HUES6 (cell line): ENCODE measurements around the gene PLS3.
A peak's percentile ranks its signal among the peaks of the same experiment; 100 is the strongest.

ENCODE experiments used
- H3K27ac ChIP-seq: 2 replicates; pipeline ENCODE4 v1.7.0; 2013; ENCODE audit warnings: low read depth, mild to moderate bottlenecking, low read length, inconsistent platforms
- H3K27me3 ChIP-seq: 2 replicates; pipeline ENCODE4 v1.6.1; 2013; ENCODE audit warnings: low read length; ENCODE audit not compliant: control insufficient read depth, insufficient read depth
- H3K36me3 ChIP-seq: 2 replicates; pipeline ENCODE4 v1.6.1; 2013; ENCODE audit warnings: low read length; ENCODE audit not compliant: control insufficient read depth, insufficient read depth
- H3K4me1 ChIP-seq: 2 replicates; pipeline ENCODE4 v1.6.1; 2013; ENCODE audit warnings: low read length; ENCODE audit not compliant: control insufficient read depth, insufficient read depth
- H3K4me3 ChIP-seq: 2 replicates; pipeline ENCODE4 v1.5.1; 2013; ENCODE audit warnings: low read depth, low read length
- H3K9ac ChIP-seq: one replicate; pipeline ENCODE4 v1.6.1; 2013; ENCODE audit warnings: mild to moderate bottlenecking, low read length
- H3K9me3 ChIP-seq: 2 replicates; pipeline ENCODE4 v1.6.1; 2013; ENCODE audit warnings: low read depth, low read length; ENCODE audit not compliant: control insufficient read depth, insufficient read depth

PLS3 gene

DNA sequence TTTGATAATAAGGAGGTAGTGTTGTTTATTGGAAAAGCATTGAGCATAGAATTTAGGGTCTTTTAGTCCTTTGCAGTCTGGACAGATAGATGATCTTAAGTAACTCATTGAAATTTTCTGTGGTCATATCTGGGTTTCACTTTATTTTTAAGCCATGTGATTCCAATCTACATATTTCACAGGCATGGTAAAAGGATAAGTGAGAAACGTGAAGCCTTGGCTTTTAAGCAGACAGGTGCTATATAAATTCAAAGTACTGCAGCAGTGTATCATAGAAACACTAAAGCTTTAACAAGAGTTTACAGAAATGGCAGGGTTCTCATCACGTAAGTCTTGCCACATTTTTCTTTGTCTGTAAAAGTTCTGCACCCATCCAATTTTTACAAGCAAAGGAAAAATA, 4.9 kb downstream of the PLS3 start:
- no peaks in the 10 kb centered on the region; the same call in 1 of the 2 replicates for H3K27me3 ChIP-seq
- H3K9ac ChIP-seq: no peak overlapping the region
- peaks cover 12% of the 10 kb centered on the region for H3K4me1 ChIP-seq
- H3K9me3 ChIP-seq: no peaks in the 10 kb centered on the region
- H3K27ac ChIP-seq: no peak overlapping the region
- peaks cover 23% of the 10 kb centered on the region for H3K36me3 ChIP-seq
- H3K4me3 ChIP-seq: no peak overlapping the region

DNA sequence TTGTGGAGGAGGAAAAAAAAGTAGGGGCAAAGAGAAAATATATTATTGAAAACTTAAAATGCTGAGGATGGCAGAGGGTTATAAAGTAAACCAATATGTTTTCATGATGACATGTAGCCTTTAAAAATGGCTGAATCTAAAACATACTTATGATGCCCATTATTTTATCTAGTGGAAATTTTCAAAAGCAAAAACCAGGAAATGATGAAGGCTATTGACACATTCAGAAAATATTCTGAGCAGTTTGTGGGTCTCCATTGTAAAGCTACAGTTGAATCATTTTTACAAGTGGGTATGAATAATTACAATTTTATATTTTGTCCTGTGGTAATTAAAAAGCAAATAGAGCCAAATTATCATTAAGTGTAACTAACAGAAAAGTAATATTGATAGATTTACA, 10.7 kb downstream of the PLS3 start:
- Histone ChIP-seq H3K4me1 (no peaks in the 10 kb centered on the region), H3K9ac (no peak overlapping the region), H3K4me3 (no peak overlapping the region), H3K27ac (no peak overlapping the region), H3K9me3 (no peaks in the 10 kb centered on the region), H3K36me3 (peaks cover 40% of the 10 kb centered on the region), H3K27me3 (no peaks in the 10 kb centered on the region; the same call in 1 of the 2 replicates)

DNA sequence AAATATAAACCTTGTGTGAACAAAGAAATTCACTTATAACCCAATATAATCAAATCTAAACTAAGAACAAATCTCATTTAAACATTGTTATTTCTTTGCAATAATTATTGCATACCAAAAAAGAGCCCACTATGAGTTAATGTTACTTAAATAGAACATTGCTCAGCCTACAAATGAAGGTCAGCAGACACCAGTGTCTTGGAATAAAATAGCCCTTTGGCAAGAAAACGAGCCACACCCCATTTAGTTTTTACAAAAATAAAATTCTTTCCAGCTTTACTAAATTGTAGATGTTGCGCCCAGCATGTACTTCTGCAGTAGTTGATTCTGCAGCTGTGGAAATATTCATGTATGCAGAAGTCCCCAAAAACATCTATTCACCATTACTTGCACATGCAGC, 12.2 kb downstream of the PLS3 start:
- Histone ChIP-seq H3K9me3 (no peaks in the 10 kb centered on the region), H3K4me3 (no peak overlapping the region), H3K9ac (no peak overlapping the region), H3K36me3 (peaks cover 38% of the 10 kb centered on the region), H3K27me3 (no peaks in the 10 kb centered on the region; the same call in 1 of the 2 replicates), H3K4me1 (no peaks in the 10 kb centered on the region), H3K27ac (no peak overlapping the region)

DNA sequence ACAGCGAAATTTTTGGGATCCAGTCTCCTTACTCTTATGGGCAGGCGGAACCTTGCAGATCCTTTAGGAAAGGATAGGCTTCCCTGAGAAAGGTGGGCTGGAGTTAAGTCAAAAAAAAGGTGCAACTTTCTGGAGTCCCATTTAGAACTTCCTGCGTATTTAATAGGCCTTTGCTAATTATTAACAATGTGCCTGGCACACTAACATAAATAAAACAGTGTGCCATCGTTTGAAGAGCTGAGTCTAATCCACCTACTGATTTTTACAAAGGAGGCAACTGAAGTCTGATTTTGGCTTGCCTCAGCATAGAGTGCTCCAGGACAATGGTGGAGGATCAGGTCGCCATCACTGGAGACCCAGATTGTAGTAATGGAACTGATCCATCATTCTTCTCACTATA, 15.7 kb downstream of the PLS3 start:
- no peaks in the 10 kb centered on the region; the same call in 1 of the 2 replicates for H3K27me3 ChIP-seq
- no peaks in the 10 kb centered on the region; the same call in 1 of the 2 replicates for H3K9me3 ChIP-seq
- no peak overlapping the region for H3K27ac ChIP-seq
- H3K9ac ChIP-seq: no peak overlapping the region
- peaks cover 10% of the 10 kb centered on the region for H3K4me1 ChIP-seq
- H3K36me3 ChIP-seq: peaks cover 39% of the 10 kb centered on the region
- H3K4me3 ChIP-seq: no peak overlapping the region

DNA sequence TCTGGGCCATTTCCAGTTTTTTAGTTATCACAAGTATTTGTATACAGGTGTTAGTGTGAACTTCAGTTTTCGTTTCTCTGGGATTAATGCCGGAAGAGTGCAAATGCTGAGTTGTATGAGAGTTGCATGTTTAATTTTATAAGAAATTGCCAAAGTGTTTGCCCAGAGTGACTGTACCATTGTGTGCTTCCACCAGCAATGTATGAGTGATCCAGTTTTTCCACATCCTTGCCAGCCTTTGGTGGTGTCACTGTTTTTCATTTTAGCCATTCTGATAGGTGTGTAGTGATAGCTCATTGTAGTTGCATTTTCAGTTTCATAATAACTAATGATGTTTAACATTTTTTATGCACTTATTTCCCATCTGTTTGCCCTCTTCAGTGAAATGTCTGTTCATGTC, 18.4 kb downstream of the PLS3 start:
- Histone ChIP-seq H3K9me3 (no peaks in the 10 kb centered on the region; the same call in 1 of the 2 replicates), H3K4me3 (no peak overlapping the region), H3K36me3 (peaks cover 29% of the 10 kb centered on the region), H3K9ac (no peak overlapping the region), H3K27me3 (no peaks in the 10 kb centered on the region; the same call in 1 of the 2 replicates), H3K4me1 (peaks cover 37% of the 10 kb centered on the region), H3K27ac (no peak overlapping the region)

DNA sequence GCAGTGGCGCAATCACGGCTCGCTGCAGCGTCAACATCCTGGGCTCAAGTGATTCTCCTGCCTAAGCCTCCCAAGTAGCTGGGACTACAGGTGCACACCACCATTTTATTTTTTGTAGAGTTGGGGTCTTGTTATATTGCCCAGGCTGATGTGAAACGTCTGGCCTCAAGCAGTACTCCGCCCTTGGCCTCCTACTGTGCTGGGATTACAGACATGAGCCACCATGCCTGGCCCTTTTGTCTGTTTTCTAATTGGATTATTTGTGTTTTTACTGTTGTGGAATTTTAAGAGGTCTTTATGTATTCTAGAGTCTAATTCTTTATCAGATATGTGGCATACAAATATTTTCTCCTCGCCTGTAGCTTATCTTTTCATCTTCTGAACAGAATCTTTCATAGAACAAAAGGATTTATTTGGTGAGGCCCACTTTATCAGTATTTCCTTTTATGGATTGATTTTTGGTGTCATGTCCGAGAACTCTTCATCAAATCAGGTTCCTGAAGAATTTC, 18.9 kb downstream of the PLS3 start:
- Histone ChIP-seq H3K4me3 (no peak overlapping the region), H3K9me3 (no peaks in the 10 kb centered on the region; the same call in 1 of the 2 replicates), H3K27ac (no peak overlapping the region), H3K27me3 (no peaks in the 10 kb centered on the region; the same call in 1 of the 2 replicates), H3K4me1 (peaks cover 42% of the 10 kb centered on the region), H3K36me3 (peaks cover 25% of the 10 kb centered on the region), H3K9ac (no peak overlapping the region)

DNA sequence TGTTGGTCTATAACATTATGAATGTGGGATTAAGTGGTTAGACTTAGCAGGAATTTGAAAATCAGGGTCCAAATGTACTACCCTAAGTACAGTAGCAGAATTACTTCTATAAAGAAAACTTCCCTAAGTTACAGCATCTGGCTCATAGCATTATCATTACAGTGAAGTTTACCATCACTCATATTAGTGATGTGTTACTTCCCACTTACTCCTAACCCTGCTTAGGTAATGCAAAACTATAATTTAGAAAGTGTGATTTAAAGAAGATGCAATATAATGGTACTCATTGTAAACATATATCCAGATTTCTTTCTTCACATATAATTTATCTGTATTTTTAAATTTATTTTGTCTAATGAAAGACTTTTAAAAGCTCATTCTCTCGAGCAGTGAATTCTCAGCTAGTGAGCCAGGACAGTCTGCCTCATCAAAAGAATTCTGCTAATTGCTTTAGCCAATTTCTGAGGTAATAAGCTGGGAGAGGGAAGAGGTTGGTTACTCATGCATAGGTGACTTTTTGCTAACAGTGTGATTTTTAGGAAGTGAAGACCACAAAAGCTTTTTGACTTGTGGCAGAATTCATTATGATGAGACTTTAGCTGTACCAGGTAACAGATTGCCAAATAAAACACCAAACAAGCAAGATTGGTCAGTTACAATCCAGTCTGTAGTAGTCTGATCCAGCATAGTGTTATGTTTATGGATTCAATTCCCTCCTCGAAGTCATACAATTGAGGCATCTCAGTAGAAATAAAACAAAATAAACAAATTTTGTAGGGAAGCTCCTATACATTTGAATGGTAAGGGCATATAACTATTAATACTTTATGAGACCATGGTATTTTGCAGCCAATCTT, 21.0 kb downstream of the PLS3 start:
- no peak overlapping the region for H3K4me3 ChIP-seq
- H3K27ac ChIP-seq: peak overlapping the region; percentile 64
- H3K27me3 ChIP-seq: no peaks in the 10 kb centered on the region; the same call in 1 of the 2 replicates
- H3K9me3 ChIP-seq: peaks cover 2% of the 10 kb centered on the region; the same call in 1 of the 2 replicates
- peaks cover 8% of the 10 kb centered on the region for H3K36me3 ChIP-seq
- H3K4me1 ChIP-seq: peaks cover 45% of the 10 kb centered on the region
- H3K9ac ChIP-seq: peak overlapping the region; percentile 14

DNA sequence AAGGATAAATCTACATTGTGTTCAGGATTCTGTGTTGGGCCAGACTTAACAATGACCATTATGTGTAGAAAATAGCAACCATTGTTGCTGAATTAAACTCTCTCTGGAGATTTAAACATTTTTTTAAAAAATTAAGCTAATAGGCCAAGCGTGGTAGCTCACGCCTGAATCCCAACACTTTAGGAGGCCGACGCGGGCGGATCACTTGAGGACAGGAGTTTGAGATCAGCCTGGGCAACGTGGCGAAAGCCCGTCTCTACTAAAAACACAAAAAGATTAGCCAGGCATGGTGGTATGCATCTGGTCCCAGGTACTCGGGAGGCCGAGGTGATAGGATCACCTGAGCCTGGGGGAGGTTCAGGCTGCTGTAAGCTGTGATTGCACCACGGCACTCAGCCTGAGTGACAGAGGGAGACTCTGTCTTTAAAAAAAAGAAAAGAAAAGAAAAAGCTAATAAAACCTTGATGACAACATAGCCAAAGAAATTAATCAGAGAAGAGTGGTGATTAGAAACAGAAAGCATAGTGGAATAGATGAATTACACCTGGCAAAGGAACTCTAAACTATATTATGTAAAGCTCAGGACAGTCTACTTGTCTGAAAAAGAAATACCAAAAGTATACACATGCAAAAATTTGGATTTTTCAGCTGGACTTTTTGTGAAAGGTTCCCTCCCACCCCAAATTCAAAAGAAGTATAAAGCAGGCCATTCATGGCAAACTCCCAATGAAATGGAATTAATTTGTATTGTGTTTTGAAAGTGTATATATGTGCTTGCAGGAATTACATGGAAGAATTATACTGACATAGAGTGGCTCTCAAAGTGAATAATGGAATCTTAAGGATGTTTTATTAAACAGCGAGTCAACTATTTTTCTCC, 21.9 kb downstream of the PLS3 start:
- Histone ChIP-seq H3K27me3 (no peaks in the 10 kb centered on the region; the same call in 1 of the 2 replicates), H3K4me1 (peaks cover 46% of the 10 kb centered on the region), H3K27ac (peak overlapping the region; percentile 64), H3K4me3 (peak overlapping the region; percentile 20; the same call in 1 of the 2 replicates), H3K9ac (peak overlapping the region; percentile 14), H3K36me3 (peaks cover 8% of the 10 kb centered on the region), H3K9me3 (peaks cover 4% of the 10 kb centered on the region; the same call in 1 of the 2 replicates)

DNA sequence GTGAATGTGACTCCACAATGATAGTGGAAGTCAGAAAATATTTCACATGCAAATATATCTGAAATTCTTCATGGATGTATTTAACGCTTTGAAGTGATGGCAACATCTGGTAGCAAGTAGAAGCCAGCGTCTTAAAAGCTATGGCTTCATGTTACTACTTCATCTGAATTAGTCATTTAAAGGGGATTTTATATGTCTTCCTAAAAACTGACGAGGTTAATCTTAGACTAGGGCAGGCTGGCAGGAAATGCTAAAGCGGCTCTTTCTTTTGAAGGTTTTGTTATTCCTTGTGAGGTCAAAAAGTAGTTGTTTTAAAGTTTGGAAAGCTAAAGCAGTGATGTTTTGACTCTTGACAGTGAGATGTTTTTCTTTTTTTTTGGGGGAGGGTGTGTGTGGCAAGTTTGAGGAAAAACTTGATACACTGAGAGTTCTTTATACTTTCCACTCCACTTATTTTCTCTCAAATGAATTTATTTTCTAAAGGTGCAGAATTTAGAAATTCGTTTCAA, 22.6 kb downstream of the PLS3 start:
- no peak overlapping the region for H3K9ac ChIP-seq
- no peaks in the 10 kb centered on the region; the same call in 1 of the 2 replicates for H3K27me3 ChIP-seq
- H3K27ac ChIP-seq: peak overlapping the region; percentile 64; the same call in 1 of the 2 replicates
- peak overlapping the region; percentile 20; the same call in 1 of the 2 replicates for H3K4me3 ChIP-seq
- peaks cover 8% of the 10 kb centered on the region for H3K36me3 ChIP-seq
- H3K4me1 ChIP-seq: peaks cover 52% of the 10 kb centered on the region
- H3K9me3 ChIP-seq: peaks cover 4% of the 10 kb centered on the region; the same call in 1 of the 2 replicates

DNA sequence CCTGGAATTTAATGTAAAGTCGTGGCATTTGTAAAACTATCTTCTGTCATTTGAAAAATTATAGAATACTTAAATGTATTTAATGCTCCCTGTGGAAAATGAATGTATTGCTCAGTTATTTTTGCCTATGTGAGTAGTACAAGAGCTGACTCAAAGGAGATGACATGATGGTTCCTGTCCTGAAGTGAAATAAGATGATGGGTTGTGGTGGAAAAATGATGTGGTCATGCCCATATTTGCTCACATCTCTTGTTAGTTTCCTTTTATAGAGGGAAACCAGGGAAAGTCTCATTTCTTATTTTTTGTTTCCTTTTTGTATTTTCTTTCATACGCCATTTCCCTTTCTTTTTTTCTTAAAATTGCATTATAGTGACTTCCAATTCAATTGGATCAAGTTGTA, 23.7 kb downstream of the PLS3 start:
- H3K36me3 ChIP-seq: peaks cover 1% of the 10 kb centered on the region; the same call in 1 of the 2 replicates
- no peak overlapping the region for H3K9ac ChIP-seq
- peaks cover 50% of the 10 kb centered on the region for H3K4me1 ChIP-seq
- H3K27me3 ChIP-seq: no peaks in the 10 kb centered on the region; the same call in 1 of the 2 replicates
- no peak overlapping the region for H3K27ac ChIP-seq
- H3K9me3 ChIP-seq: peaks cover 4% of the 10 kb centered on the region; the same call in 1 of the 2 replicates
- no peak overlapping the region for H3K4me3 ChIP-seq
